MM.1S (cell line): ENCODE results near the gene BRIP1.

Experiments
- CTCF ChIP-seq: fragments of 300-600 bp; sonication (generic); IDR thresholded peaks from 2 replicates; pipeline ENCODE4 v1.5.1; 2016; ENCODE audit warnings: antibody characterized with exemption, low read length, mixed read lengths
- EZH2phosphoT487 ChIP-seq: fragments of 300-600 bp; sonication (generic); IDR thresholded peaks from 2 replicates; pipeline ENCODE4 v1.6.1; 2018; ENCODE audit warnings: antibody characterized with exemption, low read length

GRCh38 chr17:61754124-61754523 is 109.2 kb downstream of the BRIP1 start:
- no peak for TF ChIP-seq EZH2phosphoT487
- no peak for TF ChIP-seq CTCF
